ENCODE data around the gene SENP1.

- TF ChIP-seq CTCF (IDR thresholded peaks at IDR 0.05): no peak
- TF ChIP-seq POLR2A (IDR thresholded peaks at IDR 0.05): no peak
Measured at GRCh38 chr12:48065041-48065440, 40.8 kb downstream of the SENP1 start.
